SIG-M5 treated with dmso at 0.1 percent for 504 hours (cell line): Measurements from ENCODE around the gene SIGLEC11.
"Not testable (repeated sequence)": the region's sequence is repeated elsewhere in the genome, so short reads cannot be mapped to it uniquely, and the experiment has no call there.

Source experiments
- DNase-seq: peaks from one replicate; lab custom pipeline; 2025; ENCODE audit not compliant: unreplicated experiment; lab: John Stamatoyannopoulos, UW

SIGLEC11 gene

DNA sequence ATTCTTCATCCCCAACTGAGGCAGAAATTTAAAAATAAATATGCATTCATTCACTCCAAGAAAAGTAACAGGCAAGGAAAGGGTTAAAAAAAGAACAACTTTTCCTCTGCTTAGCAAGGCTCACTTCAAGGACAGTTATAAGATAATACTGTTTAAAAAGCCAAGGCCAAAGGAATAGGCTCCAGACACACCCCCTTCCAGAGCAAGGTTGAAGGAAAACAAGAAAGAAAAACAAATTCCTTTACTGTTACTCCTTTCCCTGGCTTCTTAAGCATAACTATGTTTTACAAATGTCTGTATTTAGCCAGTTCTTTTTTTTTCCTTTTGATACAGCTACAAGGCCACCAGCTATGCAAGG lies 8.5 kb downstream of the SIGLEC11 start:
- no peak for DNase-seq

- no peak for DNase-seq
These were observed 9.0 kb downstream of the SIGLEC11 start for GRCh38 chr19:49951806-49952478.

DNA sequence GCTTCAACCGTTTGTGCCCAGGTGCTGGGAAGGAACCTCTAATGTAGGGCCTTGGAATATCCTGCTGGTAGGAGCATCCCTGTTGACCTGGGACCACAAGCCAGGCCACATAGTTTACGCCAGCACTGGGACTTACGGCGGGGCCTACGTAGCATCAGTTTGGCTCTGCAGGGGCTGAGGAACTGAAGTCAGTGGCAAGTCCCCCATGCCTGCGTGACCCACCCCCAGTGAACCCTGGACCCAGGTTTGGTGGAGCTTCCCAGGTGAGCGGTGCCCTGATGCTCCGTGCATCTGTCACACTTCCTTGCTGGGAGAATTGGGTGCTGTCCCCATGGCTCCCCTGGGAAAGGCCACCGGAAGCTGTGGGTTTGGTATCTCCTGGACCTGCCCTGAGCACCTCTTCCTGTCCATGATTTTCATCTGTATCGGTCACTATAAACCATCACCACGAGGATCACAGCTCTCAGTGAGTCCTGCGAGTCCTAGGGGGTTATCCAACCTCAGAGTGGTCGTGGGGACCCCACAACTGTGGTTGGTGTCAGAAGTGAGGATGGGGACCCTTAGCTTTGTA lies 9.9 kb downstream of the SIGLEC11 start:
- no peak for DNase-seq

DNA sequence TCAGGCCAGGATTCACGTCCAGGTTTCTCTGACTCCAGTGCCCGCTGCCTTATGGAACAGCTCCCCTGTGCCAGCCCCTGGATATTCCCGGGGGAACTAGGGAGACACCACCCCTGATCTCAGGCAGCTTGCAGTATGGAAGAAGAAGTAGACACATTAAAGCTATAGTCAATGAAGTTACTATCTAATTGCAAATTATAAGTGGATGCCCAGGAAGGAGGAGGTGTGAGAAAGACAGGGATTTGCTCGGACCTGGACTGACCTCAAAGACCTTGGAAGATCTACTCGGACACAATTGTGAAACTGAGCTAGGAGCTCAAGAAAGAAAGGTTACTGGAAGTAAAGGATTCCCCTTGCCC lies 10.4 kb downstream of the SIGLEC11 start:
- no peak for DNase-seq

DNA sequence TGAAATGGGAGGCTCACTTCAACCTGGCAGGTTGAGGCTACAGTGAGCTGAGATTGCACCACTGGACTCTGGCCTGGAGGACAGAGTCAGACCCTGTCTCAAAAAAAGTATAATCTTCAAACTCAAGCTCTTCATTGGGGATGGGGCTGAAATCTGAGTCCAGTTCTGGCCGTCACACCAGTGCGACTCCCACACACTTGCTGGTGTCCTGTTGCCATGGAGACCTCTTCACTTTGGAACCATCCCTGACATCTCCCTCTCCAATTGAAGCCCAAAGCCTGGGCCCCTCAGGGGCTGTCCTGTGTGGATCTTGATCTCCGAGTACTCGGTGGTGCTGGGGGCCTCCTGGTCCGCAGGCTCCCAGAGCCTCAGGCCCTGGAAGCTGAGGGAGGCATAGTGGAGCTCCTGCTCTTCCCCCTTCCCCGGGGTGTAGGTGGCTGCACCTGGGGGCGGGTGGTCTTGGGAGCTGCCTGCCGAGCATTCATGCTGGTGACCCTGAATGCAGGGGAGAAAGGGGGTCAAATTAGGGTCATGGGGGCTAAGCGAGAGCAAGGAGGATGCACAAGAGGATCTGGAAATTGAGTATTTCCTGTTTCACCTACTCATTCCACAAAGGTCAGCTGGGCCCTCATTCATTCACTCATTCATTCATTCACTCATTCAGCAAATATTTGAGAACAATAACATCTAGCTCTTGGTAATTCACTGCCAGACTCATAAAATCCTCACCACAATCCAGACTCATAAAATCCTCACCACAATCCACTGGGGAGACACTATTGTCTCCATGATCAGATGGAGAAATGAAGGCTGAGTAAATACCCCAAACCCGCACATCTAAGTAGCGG lies 11.0 kb downstream of the SIGLEC11 start:
- no peak for DNase-seq

DNA sequence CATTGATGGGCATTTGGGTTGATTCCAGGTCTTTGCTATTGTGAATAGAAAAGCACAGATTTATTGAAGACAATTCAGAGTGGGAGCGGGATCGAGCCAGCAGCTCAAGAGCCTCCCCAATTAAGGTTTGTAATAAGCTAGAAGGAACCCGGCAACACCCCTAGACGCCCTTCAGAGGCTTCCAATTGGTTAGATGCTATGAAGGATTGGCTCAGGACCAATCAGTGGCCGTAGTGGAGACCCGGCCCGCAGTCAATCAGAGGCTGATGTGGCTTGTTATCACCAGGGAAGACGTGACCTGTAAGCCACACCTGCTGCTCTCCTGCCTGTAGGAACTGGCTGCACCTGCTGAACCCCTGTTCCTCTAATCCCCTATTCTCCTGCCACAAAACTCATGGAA lies 14.6 kb downstream of the SIGLEC11 start:
- no peak for DNase-seq

DNA sequence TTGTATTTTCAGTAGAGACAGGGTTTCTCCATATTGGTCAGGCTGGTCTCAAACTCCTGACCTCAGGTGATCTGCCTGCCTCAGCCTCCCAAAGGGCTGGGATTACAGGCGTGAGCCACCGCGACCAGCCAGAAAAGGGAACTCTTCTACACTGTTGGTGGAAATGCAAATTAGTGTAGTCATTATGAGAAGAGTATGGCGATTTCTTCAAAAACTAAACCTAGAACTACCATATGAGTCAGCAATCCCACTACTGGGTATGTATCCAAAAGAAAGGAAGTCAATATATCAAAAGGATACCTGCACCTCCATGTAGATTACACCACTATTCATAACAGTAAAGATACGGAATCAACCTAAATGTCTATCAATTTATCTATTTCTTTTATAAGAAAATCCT lies 16.4 kb downstream of the SIGLEC11 start:
- not testable (repeated sequence) for DNase-seq

GRCh38 chr19:49940482-49940791 lies 20.5 kb downstream of the SIGLEC11 start:
- no peak for DNase-seq

GRCh38 chr19:49939721-49940481 lies 21.1 kb downstream of the SIGLEC11 start:
- no peak for DNase-seq

- DNase-seq: no peak
These were observed 22.3 kb downstream of the SIGLEC11 start for GRCh38 chr19:49938662-49939061.

GRCh38 chr19:49937750-49938381 lies 23.1 kb downstream of the SIGLEC11 start:
- peak; percentile 40 for DNase-seq

DNA sequence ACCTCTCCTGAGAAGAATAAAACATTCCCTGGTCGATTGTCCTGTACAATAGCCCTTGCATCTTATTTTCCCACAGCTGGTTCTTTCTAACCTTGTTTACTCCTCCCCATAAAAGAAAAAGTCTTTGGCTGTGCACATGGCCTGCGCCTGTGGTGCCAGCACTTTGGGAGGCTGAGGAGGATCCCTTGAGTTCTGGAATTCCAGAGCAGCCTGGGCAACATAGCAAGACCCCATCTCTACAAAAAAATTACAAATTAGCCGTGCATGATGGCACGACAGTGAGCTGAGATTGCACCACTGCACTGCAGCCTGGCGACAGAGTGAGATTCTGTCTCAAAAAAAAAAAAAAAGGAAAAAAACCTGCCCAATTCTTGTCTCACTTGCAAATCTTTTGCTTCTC lies 24.4 kb downstream of the SIGLEC11 start:
- no peak for DNase-seq

DNA sequence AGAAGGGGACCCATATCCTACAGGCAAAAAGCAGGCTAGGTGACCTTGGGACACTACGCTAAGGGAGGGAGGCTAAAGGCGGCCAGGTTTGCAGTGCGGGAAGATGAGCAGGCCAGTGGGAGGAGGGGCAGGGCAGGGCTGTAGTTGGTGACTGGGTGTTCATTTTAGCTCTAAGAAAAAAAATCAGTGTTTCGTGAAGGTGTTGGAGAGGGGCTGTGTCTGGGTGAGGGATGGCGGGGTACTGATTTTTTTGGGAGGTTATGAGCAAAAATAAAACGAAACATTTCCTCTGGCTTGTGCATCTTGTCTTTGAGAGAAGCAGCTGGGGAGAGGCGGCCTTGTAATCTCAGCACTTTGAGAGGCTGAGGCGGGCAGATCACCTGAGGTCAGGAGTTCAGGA lies 27.3 kb downstream of the SIGLEC11 start:
- DNase-seq: no peak

DNA sequence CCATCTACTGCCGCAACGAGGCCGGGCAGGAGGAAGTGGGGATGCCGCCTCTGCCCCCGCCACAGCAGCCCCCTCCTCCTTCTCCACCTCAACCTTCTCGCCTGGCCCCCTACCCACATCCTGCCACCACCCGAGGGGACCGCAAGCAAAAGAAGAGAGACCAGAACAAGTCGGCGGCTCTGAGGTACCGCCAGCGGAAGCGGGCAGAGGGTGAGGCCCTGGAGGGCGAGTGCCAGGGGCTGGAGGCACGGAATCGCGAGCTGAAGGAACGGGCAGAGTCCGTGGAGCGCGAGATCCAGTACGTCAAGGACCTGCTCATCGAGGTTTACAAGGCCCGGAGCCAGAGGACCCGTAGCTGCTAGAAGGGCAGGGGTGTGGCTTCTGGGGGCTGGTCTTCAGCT lies 28.2 kb downstream of the SIGLEC11 start:
- no peak for DNase-seq

GRCh38 chr19:49932041-49932451 lies 28.9 kb downstream of the SIGLEC11 start:
- no peak for DNase-seq

- no peak for DNase-seq
These were observed 29.5 kb downstream of the SIGLEC11 start for GRCh38 chr19:49931293-49932040.

DNA sequence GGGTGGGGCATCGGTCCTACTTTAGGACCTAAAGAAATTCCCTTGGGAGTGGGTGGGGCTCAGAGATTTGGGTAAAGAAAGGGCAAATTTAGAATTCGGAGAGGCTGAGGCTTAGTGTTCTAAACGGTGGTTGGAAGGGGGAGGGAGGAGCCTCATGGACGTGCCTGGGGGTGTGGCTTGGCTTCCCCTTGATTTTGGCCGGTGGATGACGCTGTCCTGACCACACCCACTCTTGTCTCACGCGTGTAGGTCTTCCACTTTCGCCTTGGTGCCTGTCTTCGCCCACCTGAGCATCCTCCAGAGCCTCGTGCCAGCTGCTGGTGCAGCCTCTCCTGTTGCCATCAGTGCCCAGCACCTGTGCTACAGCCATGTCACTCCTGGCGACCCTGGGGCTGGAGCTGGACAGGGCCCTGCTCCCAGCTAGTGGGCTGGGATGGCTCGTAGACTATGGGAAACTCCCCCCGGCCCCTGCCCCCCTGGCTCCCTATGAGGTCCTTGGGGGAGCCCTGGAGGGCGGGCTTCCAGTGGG lies 30.4 kb downstream of the SIGLEC11 start:
- no peak for DNase-seq

GRCh38 chr19:49929611-49930482 lies 31.1 kb downstream of the SIGLEC11 start:
- DNase-seq: peak; percentile 93

DNA sequence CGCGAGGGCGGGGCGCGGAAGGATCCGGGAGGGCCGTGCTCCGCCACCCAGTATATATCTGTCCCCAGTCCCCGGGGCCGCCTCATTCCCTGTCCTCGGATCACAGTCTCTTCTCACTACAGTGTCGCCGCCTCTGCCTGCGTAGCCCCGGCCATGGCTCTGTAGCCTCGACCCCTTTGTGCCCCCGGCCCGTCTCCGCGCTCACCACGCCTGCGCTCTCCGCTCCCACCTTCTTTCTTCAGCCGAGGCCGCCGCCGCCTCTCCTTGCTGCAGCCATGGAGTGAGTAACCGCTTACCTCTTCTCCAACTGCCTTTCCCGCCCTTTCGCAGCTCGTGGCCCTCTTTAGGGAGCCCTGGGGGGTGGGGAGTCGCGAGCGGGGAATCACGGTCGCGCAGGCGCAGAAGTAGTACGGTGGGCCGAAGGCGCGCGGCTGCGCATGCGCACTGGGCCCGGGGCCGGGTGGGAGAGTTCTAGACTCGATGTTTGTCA lies 31.8 kb downstream of the SIGLEC11 start, which contains the start of the genes ATF5 and NUP62:
ATF5 (plus strand) TSS at position 85 of the 490 bp plus-strand sequence. CDS start 1,646 bp downstream, outside the sequence.
NUP62 (minus strand) TSS at position 384 of the 490 bp plus-strand sequence. CDS start 19,697 bp downstream, outside the sequence.
- peak; percentile 81 for DNase-seq
